Measurements from ENCODE around the gene PLCL1.

The PLCL1 gene

GRCh38 chr2:197857476-197858107 is 53.2 kb downstream of the PLCL1 start:
- DNase-seq (ENCODE audit: low spot score) = no peak

- no peak for DNase-seq (ENCODE audit: low spot score)
Measured at GRCh38 chr2:197858607-197859140, 54.3 kb downstream of the PLCL1 start.

GRCh38 chr2:197862246-197862955 is 58.0 kb downstream of the PLCL1 start:
- no peak for DNase-seq (ENCODE audit: low spot score)

- no peak for DNase-seq (ENCODE audit: low spot score)
Measured at GRCh38 chr2:197863744-197864143, 59.4 kb downstream of the PLCL1 start.

- DNase-seq (ENCODE audit: low spot score) = no peak
Measured at GRCh38 chr2:197866455-197866854, 62.1 kb downstream of the PLCL1 start.

GRCh38 chr2:197867033-197867432 is 62.6 kb downstream of the PLCL1 start:
- no peak for DNase-seq (ENCODE audit: low spot score)

GRCh38 chr2:197867624-197868023 is 63.2 kb downstream of the PLCL1 start:
- no peak for DNase-seq (ENCODE audit: low spot score)

GRCh38 chr2:197868206-197868605 is 63.8 kb downstream of the PLCL1 start:
- DNase-seq (ENCODE audit: low spot score) = no peak

- no peak for DNase-seq (ENCODE audit: low spot score)
Measured at GRCh38 chr2:197869041-197869440, 64.6 kb downstream of the PLCL1 start.

- DNase-seq (ENCODE audit: low spot score) = no peak
Measured at GRCh38 chr2:197869501-197870111, 65.2 kb downstream of the PLCL1 start.

GRCh38 chr2:197870137-197870536 is 65.7 kb downstream of the PLCL1 start:
- DNase-seq (ENCODE audit: low spot score) = no peak

- DNase-seq (ENCODE audit: low spot score) = no peak
Measured at GRCh38 chr2:197871780-197872456, 67.5 kb downstream of the PLCL1 start.

- DNase-seq (ENCODE audit: low spot score) = no peak
Measured at GRCh38 chr2:197873293-197873701, 68.9 kb downstream of the PLCL1 start.

- no peak for DNase-seq (ENCODE audit: low spot score)
Measured at GRCh38 chr2:197875763-197876162, 71.4 kb downstream of the PLCL1 start.

GRCh38 chr2:197876524-197876923 is 72.1 kb downstream of the PLCL1 start:
- DNase-seq (ENCODE audit: low spot score) = no peak

- no peak for DNase-seq (ENCODE audit: low spot score)
Measured at GRCh38 chr2:197877038-197877437, 72.6 kb downstream of the PLCL1 start.

- DNase-seq (ENCODE audit: low spot score) = no peak
Measured at GRCh38 chr2:197878792-197879191, 74.4 kb downstream of the PLCL1 start.

- DNase-seq (ENCODE audit: low spot score) = no peak
Measured at GRCh38 chr2:197879812-197880408, 75.5 kb downstream of the PLCL1 start.

- DNase-seq (ENCODE audit: low spot score) = no peak
Measured at GRCh38 chr2:197883354-197884032, 79.1 kb downstream of the PLCL1 start.

- DNase-seq (ENCODE audit: low spot score) = no peak
Measured at GRCh38 chr2:197884252-197884651, 79.9 kb downstream of the PLCL1 start.

GRCh38 chr2:197885126-197885525 is 80.7 kb downstream of the PLCL1 start:
- no peak for DNase-seq (ENCODE audit: low spot score)

- DNase-seq (ENCODE audit: low spot score) = no peak
Measured at GRCh38 chr2:197885587-197885986, 81.2 kb downstream of the PLCL1 start.

All from hematopoietic multipotent progenitor cell treated with erythropoietin and hydrocortisone succinate and interleukin-3 and kit ligand, for 17 days (in vitro differentiated cells).